ENCODE data around the gene AP2S1.

GRCh38 chr19:46887240-46887782 is 36.7 kb upstream of the AP2S1 start:
- TF ChIP-seq, protein P1, sequence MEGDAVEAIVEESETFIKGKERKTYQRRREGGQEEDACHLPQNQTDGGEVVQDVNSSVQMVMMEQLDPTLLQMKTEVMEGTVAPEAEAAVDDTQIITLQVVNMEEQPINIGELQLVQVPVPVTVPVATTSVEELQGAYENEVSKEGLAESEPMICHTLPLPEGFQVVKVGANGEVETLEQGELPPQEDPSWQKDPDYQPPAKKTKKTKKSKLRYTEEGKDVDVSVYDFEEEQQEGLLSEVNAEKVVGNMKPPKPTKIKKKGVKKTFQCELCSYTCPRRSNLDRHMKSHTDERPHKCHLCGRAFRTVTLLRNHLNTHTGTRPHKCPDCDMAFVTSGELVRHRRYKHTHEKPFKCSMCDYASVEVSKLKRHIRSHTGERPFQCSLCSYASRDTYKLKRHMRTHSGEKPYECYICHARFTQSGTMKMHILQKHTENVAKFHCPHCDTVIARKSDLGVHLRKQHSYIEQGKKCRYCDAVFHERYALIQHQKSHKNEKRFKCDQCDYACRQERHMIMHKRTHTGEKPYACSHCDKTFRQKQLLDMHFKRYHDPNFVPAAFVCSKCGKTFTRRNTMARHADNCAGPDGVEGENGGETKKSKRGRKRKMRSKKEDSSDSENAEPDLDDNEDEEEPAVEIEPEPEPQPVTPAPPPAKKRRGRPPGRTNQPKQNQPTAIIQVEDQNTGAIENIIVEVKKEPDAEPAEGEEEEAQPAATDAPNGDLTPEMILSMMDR (IDR thresholded peaks at IDR 0.05; ENCODE audit: insufficient read depth, low read length) = no peak
- TF ChIP-seq POLR2AphosphoS5 (IDR thresholded peaks at IDR 0.05; ENCODE audit: low read depth) = no peak
- TF ChIP-seq, protein P2, sequence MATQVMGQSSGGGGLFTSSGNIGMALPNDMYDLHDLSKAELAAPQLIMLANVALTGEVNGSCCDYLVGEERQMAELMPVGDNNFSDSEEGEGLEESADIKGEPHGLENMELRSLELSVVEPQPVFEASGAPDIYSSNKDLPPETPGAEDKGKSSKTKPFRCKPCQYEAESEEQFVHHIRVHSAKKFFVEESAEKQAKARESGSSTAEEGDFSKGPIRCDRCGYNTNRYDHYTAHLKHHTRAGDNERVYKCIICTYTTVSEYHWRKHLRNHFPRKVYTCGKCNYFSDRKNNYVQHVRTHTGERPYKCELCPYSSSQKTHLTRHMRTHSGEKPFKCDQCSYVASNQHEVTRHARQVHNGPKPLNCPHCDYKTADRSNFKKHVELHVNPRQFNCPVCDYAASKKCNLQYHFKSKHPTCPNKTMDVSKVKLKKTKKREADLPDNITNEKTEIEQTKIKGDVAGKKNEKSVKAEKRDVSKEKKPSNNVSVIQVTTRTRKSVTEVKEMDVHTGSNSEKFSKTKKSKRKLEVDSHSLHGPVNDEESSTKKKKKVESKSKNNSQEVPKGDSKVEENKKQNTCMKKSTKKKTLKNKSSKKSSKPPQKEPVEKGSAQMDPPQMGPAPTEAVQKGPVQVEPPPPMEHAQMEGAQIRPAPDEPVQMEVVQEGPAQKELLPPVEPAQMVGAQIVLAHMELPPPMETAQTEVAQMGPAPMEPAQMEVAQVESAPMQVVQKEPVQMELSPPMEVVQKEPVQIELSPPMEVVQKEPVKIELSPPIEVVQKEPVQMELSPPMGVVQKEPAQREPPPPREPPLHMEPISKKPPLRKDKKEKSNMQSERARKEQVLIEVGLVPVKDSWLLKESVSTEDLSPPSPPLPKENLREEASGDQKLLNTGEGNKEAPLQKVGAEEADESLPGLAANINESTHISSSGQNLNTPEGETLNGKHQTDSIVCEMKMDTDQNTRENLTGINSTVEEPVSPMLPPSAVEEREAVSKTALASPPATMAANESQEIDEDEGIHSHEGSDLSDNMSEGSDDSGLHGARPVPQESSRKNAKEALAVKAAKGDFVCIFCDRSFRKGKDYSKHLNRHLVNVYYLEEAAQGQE (IDR thresholded peaks at IDR 0.05; ENCODE audit: insufficient replicate concordance, low read depth) = no peak
- no peak for TF ChIP-seq GABPA (IDR thresholded peaks at IDR 0.05; ENCODE audit: low read depth)
- TF ChIP-seq SPI1 (IDR thresholded peaks at IDR 0.05; ENCODE audit: borderline replicate concordance, low read depth) = no peak

All from HL-60 (cell line).